Body of pancreas (tissue), 4 donors: Measurements from ENCODE around the gene BAZ2B. TPM values are rescaled to one million over a fixed set of nuclear protein-coding genes. Genes with fewer than 3 reads are reported as not detected.
A peak's percentile ranks its signal among the peaks of the same experiment; 100 is the strongest.

Experiments used
- ATAC-seq: fragments of 150-250 bp; one replicate; pipeline ENCODE4 v1.9.1; 2016
- DNase-seq, 4 donors: peaks; one replicate each; pipeline ENCODE4 v3.0.0-alpha.2; 2019
- H3K27ac ChIP-seq, 4 donors: fragments of 200-600 bp; sonication (generic); 1 replicate in 3 of 4; 2 replicates in 1 of 4; pipeline versions ENCODE4 v1.5.1 to v1.6.1; 2016 to 2019; ENCODE audit warnings: mild to moderate bottlenecking in 1 of 4, mixed read lengths in 1 of 4, moderate library complexity in 1 of 4
- H3K27me3 ChIP-seq, 2 donors: fragments of 200-600 bp; sonication (generic); one replicate each; pipeline ENCODE4 v1.6.0; 2016; ENCODE audit warnings: mild to moderate bottlenecking in 1 of 2
- H3K36me3 ChIP-seq, 2 donors: fragments of 200-600 bp; sonication (generic); replicated peaks in 1 of 2; 2 replicates each; pipeline ENCODE4 v1.5.1; 2016; ENCODE audit warnings: low read depth in 2 of 2; ENCODE audit not compliant: insufficient read depth in 1 of 2
- H3K4me1 ChIP-seq: fragments of 200-600 bp; sonication (generic); one replicate; pipeline ENCODE4 v1.6.0; 2016
- H3K4me3 ChIP-seq, 2 donors: fragments of 200-600 bp; sonication (generic); 1 replicate in 1 of 2; 2 replicates in 1 of 2; pipeline ENCODE4 v1.5.1; 2016 to 2019
- H3K9me3 ChIP-seq, 3 donors: fragments of 200-600 bp; sonication (generic); 1 replicate in 2 of 3; 2 replicates in 1 of 3; pipeline ENCODE4 v1.5.1; 2016
- CTCF ChIP-seq, 7 experiments: fragments of 450-650 bp in 4 of 7; fragments of 200-600 bp in 3 of 7; sonication (generic) in 3 of 7; IDR thresholded peaks; one replicate each; pipeline ENCODE4 v1.5.1; 2016 to 2019; ENCODE audit warnings: antibody characterized with exemption in 7 of 7
- POLR2A ChIP-seq, 3 donors: fragments of 450-650 bp; IDR thresholded peaks; one replicate each; pipeline ENCODE4 v1.6.1; 2016; ENCODE audit warnings: antibody characterized with exemption in 3 of 3, mild to moderate bottlenecking in 2 of 3
- WGBS, 2 donors: methylation state at CpG; one replicate each; pipeline ENCODE4 v1.1.5; 2017; 5-methylcytosine and 5-hydroxymethylcytosine counted together
- intact Hi-C: fragments of 100-400 bp; cut with DNase I; formaldehyde crosslinking; loops from one replicate; pipeline ENCODE4 v1.15.1; 2023
- total RNA-seq, 2 donors: library from RNA; depleted of rRNA; stranded (reverse); fragments of >200 nt; gene quantifications; one replicate each; pipeline ENCODE4 v1.1.0, GENCODE V29; 2016

BAZ2B gene
- total RNA-seq, 2 donors from 2014 or later = 62.5 to 104 TPM

- 86 to 93% methylated on average over 9 of the region's 9 CpGs for WGBS, 2 donors
- Histone ChIP-seq H3K9me3 (no peaks in the 10 kb centered on the region), H3K36me3 (no peaks in the 10 kb centered on the region), H3K4me3 (no peak overlapping the region), H3K27me3 (no peaks in the 10 kb centered on the region), H3K4me1 (no peaks in the 10 kb centered on the region), H3K27ac (no peak overlapping the region)
- DNase-seq (no peak), ATAC-seq (no peak)
- no peak for TF ChIP-seq CTCF (IDR thresholded peaks at IDR 0.05)
- no peak for TF ChIP-seq POLR2A (IDR thresholded peaks at IDR 0.05)
- intact Hi-C loops = no loop called here
Measured at GRCh38 chr2:159462201-159462785, 154.1 kb downstream of the BAZ2B start.

- ATAC-seq (no peak), DNase-seq (no peak)
- Histone ChIP-seq H3K36me3 (no peaks in the 10 kb centered on the region), H3K27me3 (no peaks in the 10 kb centered on the region), H3K4me1 (no peaks in the 10 kb centered on the region), H3K27ac (no peak overlapping the region), H3K9me3 (no peaks in the 10 kb centered on the region), H3K4me3 (no peak overlapping the region)
- 24 to 26% methylated on average over 2 of the region's 2 CpGs for WGBS, 2 donors
- TF ChIP-seq POLR2A (IDR thresholded peaks at IDR 0.05) = no peak
- no peak for TF ChIP-seq CTCF (IDR thresholded peaks at IDR 0.05)
- intact Hi-C loops = no loop called here
Measured at GRCh38 chr2:159461076-159461475, 155.3 kb downstream of the BAZ2B start.

GRCh38 chr2:159460227-159460626 is 156.1 kb downstream of the BAZ2B start:
- no peaks in the 10 kb centered on the region for H3K27me3 ChIP-seq
- ATAC-seq (no peak), DNase-seq (no peak)
- no peaks in the 10 kb centered on the region for H3K4me1 ChIP-seq
- H3K27ac ChIP-seq = no peak overlapping the region
- no peak overlapping the region for H3K4me3 ChIP-seq
- 75 to 84% methylated on average over 1 of the region's 1 CpG for WGBS, 2 donors
- H3K9me3 ChIP-seq = no peaks in the 10 kb centered on the region
- intact Hi-C loops = no loop called here
- H3K36me3 ChIP-seq = no peaks in the 10 kb centered on the region
- TF ChIP-seq CTCF (IDR thresholded peaks at IDR 0.05) (no peak), POLR2A (IDR thresholded peaks at IDR 0.05) (no peak)

GRCh38 chr2:159459279-159459678 is 157.1 kb downstream of the BAZ2B start:
- H3K4me1 ChIP-seq = no peaks in the 10 kb centered on the region
- WGBS, 2 donors = 48 to 57% methylated on average over 1 of the region's 1 CpG
- peak; percentile 55 for ATAC-seq
- no peak for TF ChIP-seq POLR2A (IDR thresholded peaks at IDR 0.05)
- TF ChIP-seq CTCF (IDR thresholded peaks at IDR 0.05) = no peak
- no peak overlapping the region for H3K4me3 ChIP-seq
- intact Hi-C loops = no loop called here
- no peak for DNase-seq
- no peaks in the 10 kb centered on the region for H3K9me3 ChIP-seq
- H3K27me3 ChIP-seq = no peaks in the 10 kb centered on the region
- no peak overlapping the region for H3K27ac ChIP-seq
- no peaks in the 10 kb centered on the region for H3K36me3 ChIP-seq

- 52 to 58% methylated on average over 1 of the region's 1 CpG for WGBS, 2 donors
- H3K9me3 ChIP-seq = no peaks in the 10 kb centered on the region
- no peak for ATAC-seq
Measured at GRCh38 chr2:159457589-159457988, 158.8 kb downstream of the BAZ2B start.

More at GRCh38 chr2:159457589-159457988, 158.8 kb downstream of the BAZ2B start:
- Histone ChIP-seq H3K4me1 (no peaks in the 10 kb centered on the region), H3K27ac (no peak overlapping the region), H3K36me3 (no peaks in the 10 kb centered on the region), H3K4me3 (no peak overlapping the region), H3K27me3 (no peaks in the 10 kb centered on the region)
- no peak for DNase-seq
- TF ChIP-seq CTCF (IDR thresholded peaks at IDR 0.05) (no peak), POLR2A (IDR thresholded peaks at IDR 0.05) (no peak)
- intact Hi-C loops = no loop called here
